Spinal cord (tissue), 10 donors: ENCODE results near the gene KIF21B. TPM values are rescaled to one million over a fixed set of nuclear protein-coding genes. Genes with fewer than 3 reads are reported as not detected.
A peak's percentile ranks its signal among the peaks of the same experiment; 100 is the strongest.

Source experiments
- DNase-seq, 6 donors: peaks; one replicate each; pipeline versions ENCODE4 v3.0.0 to v3.0.0-alpha.2; 2013 to 2015; ENCODE audit warnings: low spot score in 6 of 6, low read depth in 4 of 6
- H3K27ac ChIP-seq: one replicate; pipeline ENCODE4 v1.5.1; 2013; ENCODE audit warnings: low read depth, low read length, control low read depth
- H3K27me3 ChIP-seq: one replicate; pipeline ENCODE4 v1.6.1; 2013; ENCODE audit warnings: low read length; ENCODE audit not compliant: control insufficient read depth, insufficient read depth
- H3K36me3 ChIP-seq: one replicate; pipeline ENCODE4 v1.6.1; 2013; ENCODE audit warnings: low read length; ENCODE audit not compliant: control insufficient read depth, insufficient read depth
- H3K4me1 ChIP-seq: one replicate; pipeline ENCODE4 v1.6.1; 2013; ENCODE audit warnings: low read length; ENCODE audit not compliant: control insufficient read depth, insufficient read depth
- H3K4me3 ChIP-seq: one replicate; pipeline ENCODE4 v1.5.1; 2013; ENCODE audit warnings: low read depth, low read length, control low read depth
- H3K9me3 ChIP-seq: one replicate; pipeline ENCODE4 v1.6.1; 2013; ENCODE audit warnings: low read length; ENCODE audit not compliant: control insufficient read depth, insufficient read depth
- WGBS: methylation state at CpG from one replicate; pipeline ENCODE4 v1.1.5; 2013; ENCODE audit warnings: missing lambda C conversion rate; ENCODE audit not compliant: insufficient coverage; 5-methylcytosine and 5-hydroxymethylcytosine counted together
- polyA plus RNA-seq, 2 donors: library from polyadenylated mRNA; unstranded; fragments of 120-200 nt; gene quantifications; one replicate each; pipeline ENCODE4 v1.2.1, GENCODE V29; 2013; ENCODE audit not compliant: insufficient read length in 2 of 2
- total RNA-seq, 2 donors: library from RNA; depleted of rRNA in 1 of 2; stranded (reverse); fragments of 120-200 nt in 1 of 2; fragments of >200 nt in 1 of 2; gene quantifications; one replicate each; pipeline versions ENCODE4 v1.2.3 to v1.2.4, GENCODE V29; 2013 to 2014
- donor health status: healthy.

The KIF21B gene
- total and polyA plus RNA-seq, 4 donors, result 29.9 to 104 (median 70.1) TPM

GRCh38 chr1:200979574-200980451 is 43.7 kb downstream of the KIF21B start:
- DNase-seq, result peak in 2 of 6 donors; percentile 57 to 73
- H3K27me3 ChIP-seq, result no peaks in the 10 kb centered on the region
- no peak overlapping the region for H3K4me3 ChIP-seq
- H3K4me1 ChIP-seq, result no peaks in the 10 kb centered on the region
- no peaks in the 10 kb centered on the region for H3K9me3 ChIP-seq
- peaks cover 94% of the 10 kb centered on the region for H3K36me3 ChIP-seq
- no peak overlapping the region for H3K27ac ChIP-seq
- WGBS, result 60% methylated on average over 5 of the region's 13 CpGs

DNA sequence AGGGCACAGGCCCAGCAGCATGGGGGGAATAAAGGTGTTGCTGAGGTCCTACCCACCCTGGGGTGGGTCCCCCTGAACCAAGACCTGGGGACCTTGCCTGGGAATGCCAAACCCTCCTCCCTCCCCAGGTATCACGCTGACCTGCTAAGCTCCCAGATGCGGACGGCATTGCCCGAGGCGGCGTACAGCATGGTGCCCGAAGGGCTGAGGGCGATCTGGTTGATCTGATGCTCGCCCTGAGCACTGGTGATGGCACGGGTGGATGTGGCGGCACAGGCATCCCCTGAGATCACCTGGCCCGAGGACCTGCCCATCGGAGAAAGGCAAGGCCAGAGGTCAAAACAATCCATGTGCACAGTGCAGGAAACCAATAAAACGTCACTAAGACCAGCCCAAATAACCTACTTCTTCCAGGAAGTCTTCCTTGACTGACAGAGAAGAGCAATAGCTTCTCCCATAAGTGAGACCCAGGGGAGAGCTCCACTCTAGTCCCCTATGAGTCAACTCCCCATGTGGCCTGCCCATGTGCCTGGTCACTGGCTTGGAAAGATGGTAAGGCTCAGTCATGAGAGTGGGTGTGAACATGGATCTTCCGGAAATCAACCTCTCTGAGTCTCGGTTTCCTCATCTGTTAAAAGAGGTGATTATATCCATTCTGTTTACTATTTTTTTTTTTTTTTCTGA is 46.3 kb downstream of the KIF21B start:
- H3K4me1 ChIP-seq, result peaks cover 8% of the 10 kb centered on the region
- DNase-seq, result no peak
- H3K27ac ChIP-seq, result no peak overlapping the region
- no peaks in the 10 kb centered on the region for H3K9me3 ChIP-seq
- H3K27me3 ChIP-seq, result no peaks in the 10 kb centered on the region
- WGBS, result 95% methylated on average over 13 of the region's 16 CpGs
- peaks cover 94% of the 10 kb centered on the region for H3K36me3 ChIP-seq
- no peak overlapping the region for H3K4me3 ChIP-seq

GRCh38 chr1:200976634-200977033 is 46.9 kb downstream of the KIF21B start:
- H3K27ac ChIP-seq, result no peak overlapping the region
- 88% methylated on average over 7 of the region's 8 CpGs for WGBS
- no peaks in the 10 kb centered on the region for H3K9me3 ChIP-seq
- peaks cover 91% of the 10 kb centered on the region for H3K36me3 ChIP-seq
- H3K27me3 ChIP-seq, result no peaks in the 10 kb centered on the region
- DNase-seq, result no peak
- H3K4me1 ChIP-seq, result peaks cover 12% of the 10 kb centered on the region
- no peak overlapping the region for H3K4me3 ChIP-seq

GRCh38 chr1:200975458-200975857 is 48.1 kb downstream of the KIF21B start:
- no peak for DNase-seq
- H3K27ac ChIP-seq, result no peak overlapping the region
- H3K27me3 ChIP-seq, result no peaks in the 10 kb centered on the region
- H3K4me3 ChIP-seq, result no peak overlapping the region
- 91% methylated on average over 13 of the region's 13 CpGs for WGBS
- H3K36me3 ChIP-seq, result peaks cover 89% of the 10 kb centered on the region
- peaks cover 17% of the 10 kb centered on the region for H3K4me1 ChIP-seq
- H3K9me3 ChIP-seq, result no peaks in the 10 kb centered on the region

- Histone ChIP-seq H3K27me3 (no peaks in the 10 kb centered on the region), H3K4me1 (peaks cover 17% of the 10 kb centered on the region), H3K4me3 (no peak overlapping the region), H3K9me3 (no peaks in the 10 kb centered on the region), H3K36me3 (peaks cover 87% of the 10 kb centered on the region), H3K27ac (no peak overlapping the region)
- DNase-seq, result no peak
- 95% methylated on average over 12 of the region's 12 CpGs for WGBS
Observed at GRCh38 chr1:200974711-200975110, 48.8 kb downstream of the KIF21B start.

GRCh38 chr1:200973937-200974657 is 49.4 kb downstream of the KIF21B start:
- H3K4me3 ChIP-seq, result no peak overlapping the region
- H3K4me1 ChIP-seq, result peaks cover 17% of the 10 kb centered on the region
- 72% methylated on average over 17 of the region's 19 CpGs for WGBS
- no peaks in the 10 kb centered on the region for H3K9me3 ChIP-seq
- no peaks in the 10 kb centered on the region for H3K27me3 ChIP-seq
- H3K36me3 ChIP-seq, result peaks cover 82% of the 10 kb centered on the region
- H3K27ac ChIP-seq, result no peak overlapping the region
- DNase-seq, result peak in 1 of 6 donors; percentile 44

DNA sequence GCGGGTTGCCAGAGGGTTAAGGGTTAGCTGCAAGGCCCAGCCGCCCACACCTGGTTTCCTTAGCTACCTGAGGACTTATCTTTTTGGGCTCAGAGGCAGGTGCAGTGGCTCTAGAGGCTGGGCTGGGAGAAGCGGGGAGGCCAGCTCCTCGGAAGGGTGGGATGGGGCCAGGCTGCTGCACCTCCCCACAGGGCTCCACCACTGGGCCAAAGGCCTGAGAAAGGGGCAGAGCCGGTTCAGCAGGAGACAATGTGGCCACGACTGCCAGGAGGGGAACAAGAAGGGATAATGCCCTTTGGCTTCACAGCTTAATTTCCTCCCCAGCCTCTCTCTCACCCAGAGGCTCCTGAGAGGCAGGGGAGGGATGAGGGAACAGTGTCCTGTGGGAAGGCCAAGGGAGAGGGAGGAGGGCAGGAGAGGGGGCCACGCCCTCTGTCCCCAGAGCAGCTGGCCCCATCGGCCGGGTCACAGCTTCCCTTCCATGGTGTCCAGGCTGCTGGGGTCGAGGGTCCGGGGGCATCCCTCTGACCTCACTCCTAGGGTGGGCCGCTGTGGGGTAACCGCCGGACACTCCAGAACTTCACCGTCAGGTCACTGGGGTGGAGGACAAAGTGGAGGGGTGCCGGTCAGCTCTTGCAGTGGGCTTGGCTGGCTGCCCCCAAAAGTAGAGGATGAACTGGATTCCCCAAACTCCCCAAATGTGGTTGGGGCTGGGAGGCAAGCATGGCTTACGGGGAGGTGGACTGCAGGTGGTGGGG is 50.4 kb downstream of the KIF21B start:
- peaks cover 20% of the 10 kb centered on the region for H3K4me1 ChIP-seq
- no peak overlapping the region for H3K27ac ChIP-seq
- no peak overlapping the region for H3K4me3 ChIP-seq
- WGBS, result 78% methylated on average over 9 of the region's 17 CpGs
- H3K36me3 ChIP-seq, result peaks cover 75% of the 10 kb centered on the region
- H3K9me3 ChIP-seq, result no peaks in the 10 kb centered on the region
- DNase-seq, result no peak
- H3K27me3 ChIP-seq, result no peaks in the 10 kb centered on the region

GRCh38 chr1:200971955-200972711 is 51.4 kb downstream of the KIF21B start:
- DNase-seq, result peak in 5 of 6 donors; percentile 36 to 92 (median 62)
- peaks cover 26% of the 10 kb centered on the region for H3K4me1 ChIP-seq
- no peaks in the 10 kb centered on the region for H3K27me3 ChIP-seq
- WGBS, result 66% methylated on average over 17 of the region's 34 CpGs
- peak overlapping the region; percentile 25 for H3K27ac ChIP-seq
- peaks cover 72% of the 10 kb centered on the region for H3K36me3 ChIP-seq
- no peak overlapping the region for H3K4me3 ChIP-seq
- no peaks in the 10 kb centered on the region for H3K9me3 ChIP-seq
